22Rv1 (cell line): ENCODE results near the gene ZMYND15.

Source experiments
- ZFX ChIP-seq: fragments of 450-650 bp; IDR thresholded peaks from 2 replicates; pipeline ENCODE4 v1.6.1; 2017; ENCODE audit warnings: antibody characterized with exemption, borderline replicate concordance
- TF ChIP-seq, protein P1 (sequence below): fragments of 450-650 bp; IDR thresholded peaks from 2 replicates; pipeline ENCODE4 v1.5.1; 2017; ENCODE audit warnings: mild to moderate bottlenecking

DNA sequence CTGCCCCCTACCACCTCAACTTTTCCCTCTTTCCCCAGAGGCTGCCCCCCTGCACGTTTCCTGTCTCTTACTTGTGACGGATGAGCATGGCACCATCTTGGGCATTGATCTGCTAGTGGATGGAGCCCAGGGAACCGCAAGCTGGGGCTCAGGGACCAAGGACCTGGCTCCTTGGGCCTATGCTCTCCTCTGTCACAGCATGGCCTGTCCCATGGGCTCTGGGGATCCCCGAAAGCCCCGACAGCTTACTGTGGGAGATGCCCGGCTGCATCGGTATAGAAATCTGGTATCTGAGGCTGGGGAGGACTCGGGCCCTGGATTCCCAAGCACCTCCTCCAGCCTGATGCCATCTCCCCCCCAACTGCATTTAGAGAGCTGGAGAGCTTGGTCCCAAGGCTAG is 1.9 kb downstream of the ZMYND15 start:
- TF ChIP-seq, protein P1, sequence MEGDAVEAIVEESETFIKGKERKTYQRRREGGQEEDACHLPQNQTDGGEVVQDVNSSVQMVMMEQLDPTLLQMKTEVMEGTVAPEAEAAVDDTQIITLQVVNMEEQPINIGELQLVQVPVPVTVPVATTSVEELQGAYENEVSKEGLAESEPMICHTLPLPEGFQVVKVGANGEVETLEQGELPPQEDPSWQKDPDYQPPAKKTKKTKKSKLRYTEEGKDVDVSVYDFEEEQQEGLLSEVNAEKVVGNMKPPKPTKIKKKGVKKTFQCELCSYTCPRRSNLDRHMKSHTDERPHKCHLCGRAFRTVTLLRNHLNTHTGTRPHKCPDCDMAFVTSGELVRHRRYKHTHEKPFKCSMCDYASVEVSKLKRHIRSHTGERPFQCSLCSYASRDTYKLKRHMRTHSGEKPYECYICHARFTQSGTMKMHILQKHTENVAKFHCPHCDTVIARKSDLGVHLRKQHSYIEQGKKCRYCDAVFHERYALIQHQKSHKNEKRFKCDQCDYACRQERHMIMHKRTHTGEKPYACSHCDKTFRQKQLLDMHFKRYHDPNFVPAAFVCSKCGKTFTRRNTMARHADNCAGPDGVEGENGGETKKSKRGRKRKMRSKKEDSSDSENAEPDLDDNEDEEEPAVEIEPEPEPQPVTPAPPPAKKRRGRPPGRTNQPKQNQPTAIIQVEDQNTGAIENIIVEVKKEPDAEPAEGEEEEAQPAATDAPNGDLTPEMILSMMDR = no peak
- no peak for TF ChIP-seq ZFX
